NT2/D1 (cell line): Measurements from ENCODE around the gene WIZ.

Experiments
- DNase-seq: peaks from one replicate; pipeline ENCODE4 v3.0.0-alpha.2; 2011; ENCODE audit warnings: low read depth, low spot score
- H3K27me3 ChIP-seq: 2 replicates; pipeline ENCODE4 v1.6.0; 2011; ENCODE audit warnings: mild to moderate bottlenecking; ENCODE audit not compliant: insufficient read length, insufficient read depth
- H3K36me3 ChIP-seq: 2 replicates; pipeline ENCODE4 v1.6.1; 2011; ENCODE audit warnings: mild to moderate bottlenecking, low read length, mixed read lengths; ENCODE audit not compliant: insufficient read depth, insufficient read length
- H3K4me1 ChIP-seq: 2 replicates; pipeline ENCODE4 v1.5.1; 2011; ENCODE audit not compliant: insufficient read depth, insufficient read length
- H3K4me3 ChIP-seq: 2 replicates; pipeline ENCODE4 v1.5.1; 2011; ENCODE audit warnings: low read depth; ENCODE audit not compliant: insufficient read length
- H3K9ac ChIP-seq: 2 replicates; pipeline ENCODE4 v1.6.0; 2011; ENCODE audit warnings: low read depth; ENCODE audit not compliant: insufficient read length
- H3K9me3 ChIP-seq: 2 replicates; pipeline ENCODE4 v1.5.1; 2011; ENCODE audit warnings: mild to moderate bottlenecking, low read length; ENCODE audit not compliant: insufficient read depth
- SUZ12 ChIP-seq: IDR thresholded peaks from 2 replicates; pipeline ENCODE4 v1.6.1; 2011; ENCODE audit not compliant: insufficient read length, insufficient read depth; ENCODE audit errors: extremely low read depth
- YY1 ChIP-seq: IDR thresholded peaks from 2 replicates; pipeline ENCODE4 v1.6.1; 2011; ENCODE audit not compliant: insufficient read length, insufficient read depth
- ZNF274 ChIP-seq: IDR thresholded peaks from 2 replicates; pipeline ENCODE4 v1.6.1; 2011; ENCODE audit warnings: mild to moderate bottlenecking, low read depth, low read length

WIZ gene

DNA sequence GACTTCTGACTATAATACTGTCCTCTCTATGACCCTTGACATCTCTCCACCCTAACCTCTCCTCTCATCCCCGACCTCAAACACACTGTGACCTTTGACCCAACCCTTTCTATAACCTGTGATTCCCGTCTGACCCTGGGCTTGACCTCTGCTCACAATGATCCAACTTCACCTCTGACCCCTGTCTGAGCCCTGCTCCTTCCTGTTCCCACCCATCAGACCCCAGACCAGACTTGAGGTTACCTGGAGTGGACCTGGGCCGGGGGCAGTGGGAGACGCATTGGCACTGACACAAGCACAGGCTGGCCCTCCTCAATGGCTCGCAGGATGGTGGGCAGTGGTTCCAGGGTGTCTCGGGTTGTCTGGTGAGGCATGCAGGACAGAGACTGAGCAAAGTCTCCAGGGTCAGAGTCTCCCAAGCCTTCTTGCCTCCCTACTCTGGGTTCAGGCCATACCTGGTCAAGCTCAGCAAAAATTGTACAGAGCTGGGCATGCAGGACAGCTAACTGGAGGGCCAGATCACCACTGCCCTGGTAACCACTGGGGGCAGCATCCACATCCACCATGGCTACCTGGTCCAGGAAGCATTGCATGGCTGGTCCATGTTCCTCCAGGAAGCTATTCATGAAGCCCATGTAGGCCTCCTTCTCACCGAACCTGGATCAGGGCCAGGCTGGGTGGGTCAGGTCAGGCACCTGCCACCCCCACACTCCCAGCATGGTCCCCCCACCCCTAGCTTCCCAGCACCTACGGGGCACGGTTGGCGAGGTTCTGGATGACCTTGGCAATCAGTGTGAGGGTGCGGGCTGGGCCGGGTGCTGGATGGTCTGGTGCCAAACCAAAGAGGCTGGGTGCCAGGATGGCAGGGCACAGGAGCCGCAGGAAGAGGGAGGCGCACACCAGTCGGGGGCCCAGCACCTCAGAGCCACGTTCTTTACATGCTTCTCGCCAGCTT lies 4.4 kb upstream of the WIZ start:
- H3K4me1 ChIP-seq: peaks cover 21% of the 10 kb centered on the region
- H3K36me3 ChIP-seq: no peaks in the 10 kb centered on the region
- H3K4me3 ChIP-seq: no peak overlapping the region
- DNase-seq: no peak
- no peaks in the 10 kb centered on the region for H3K9me3 ChIP-seq
- TF ChIP-seq YY1 (no peak), SUZ12 (no peak), ZNF274 (no peak)
- H3K27me3 ChIP-seq: peaks cover 63% of the 10 kb centered on the region
- no peak overlapping the region for H3K9ac ChIP-seq

GRCh38 chr19:15453091-15453578 lies 3.4 kb upstream of the WIZ start:
- Histone ChIP-seq H3K9me3 (no peaks in the 10 kb centered on the region), H3K27me3 (peaks cover 54% of the 10 kb centered on the region), H3K4me3 (peak overlapping the region; percentile 42), H3K36me3 (no peaks in the 10 kb centered on the region), H3K4me1 (peaks cover 18% of the 10 kb centered on the region), H3K9ac (peak overlapping the region; percentile 76)
- TF ChIP-seq SUZ12 (no peak), YY1 (no peak), ZNF274 (no peak)
- DNase-seq: no peak

GRCh38 chr19:15452111-15453047 lies 2.6 kb upstream of the WIZ start:
- H3K9me3 ChIP-seq: no peaks in the 10 kb centered on the region
- peaks cover 16% of the 10 kb centered on the region for H3K4me1 ChIP-seq
- H3K27me3 ChIP-seq: peaks cover 46% of the 10 kb centered on the region
- TF ChIP-seq ZNF274: no peak
- TF ChIP-seq YY1: no peak
- TF ChIP-seq SUZ12: no peak
- peak overlapping the region; percentile 76 for H3K9ac ChIP-seq
- DNase-seq: peak; percentile 89
- peak overlapping the region; percentile 42 for H3K4me3 ChIP-seq
- no peaks in the 10 kb centered on the region for H3K36me3 ChIP-seq

- Histone ChIP-seq H3K4me3 (no peak overlapping the region), H3K9me3 (no peaks in the 10 kb centered on the region), H3K27me3 (peaks cover 28% of the 10 kb centered on the region), H3K36me3 (no peaks in the 10 kb centered on the region), H3K9ac (no peak overlapping the region), H3K4me1 (peaks cover 6% of the 10 kb centered on the region)
- no peak for TF ChIP-seq SUZ12
- no peak for TF ChIP-seq YY1
- no peak for TF ChIP-seq ZNF274
- no peak for DNase-seq
Observed at GRCh38 chr19:15450528-15450890, 753 bp upstream of the WIZ start.

- no peaks in the 10 kb centered on the region for H3K9me3 ChIP-seq
- no peak for DNase-seq
- no peaks in the 10 kb centered on the region for H3K36me3 ChIP-seq
- TF ChIP-seq SUZ12: no peak
- no peak for TF ChIP-seq YY1
- H3K4me1 ChIP-seq: peaks cover 4% of the 10 kb centered on the region
- H3K27me3 ChIP-seq: peaks cover 13% of the 10 kb centered on the region
- H3K4me3 ChIP-seq: peak overlapping the region; percentile 58
- peak overlapping the region; percentile 76 for H3K9ac ChIP-seq
Observed at GRCh38 chr19:15448778-15449619, 757 bp downstream of the WIZ start.

- Histone ChIP-seq H3K4me1 (peaks cover 3% of the 10 kb centered on the region), H3K9me3 (no peaks in the 10 kb centered on the region), H3K27me3 (peaks cover 5% of the 10 kb centered on the region), H3K36me3 (no peaks in the 10 kb centered on the region), H3K9ac (no peak overlapping the region), H3K4me3 (no peak overlapping the region)
- DNase-seq: no peak
- TF ChIP-seq SUZ12 (no peak), ZNF274 (no peak), YY1 (no peak)
Observed at GRCh38 chr19:15448044-15448777, 1.5 kb downstream of the WIZ start.
